Liver (tissue), 9 donors: ENCODE results near the gene ERMAP. TPM values are rescaled to one million over a fixed set of nuclear protein-coding genes. Genes with fewer than 3 reads are reported as not detected.

Experiments used
- DNase-seq: peaks from one replicate; pipeline ENCODE4 v3.0.0-alpha.2; 2017; ENCODE audit warnings: low spot score
- H3K27ac ChIP-seq, 2 donors: one replicate each; pipeline ENCODE4 v1.7.0; 2013; ENCODE audit warnings: inconsistent platforms in 2 of 2, low read length in 2 of 2, control low read depth in 1 of 2, low read depth in 1 of 2, mild to moderate bottlenecking in 1 of 2
- H3K27me3 ChIP-seq, 4 donors: one replicate each; pipeline versions ENCODE4 v1.6.1 to v1.7.0; 2013; ENCODE audit warnings: low read length in 3 of 4, inconsistent platforms in 1 of 4, mild to moderate bottlenecking in 1 of 4, moderate library complexity in 1 of 4; ENCODE audit not compliant: control insufficient read depth in 4 of 4, insufficient read depth in 4 of 4
- H3K36me3 ChIP-seq, 4 donors: one replicate each; pipeline versions ENCODE4 v1.6.1 to v1.7.0; 2013; ENCODE audit warnings: low read length in 3 of 4, mild to moderate bottlenecking in 3 of 4, low read depth in 1 of 4, moderate library complexity in 1 of 4; ENCODE audit not compliant: control insufficient read depth in 4 of 4, insufficient read depth in 3 of 4
- H3K4me1 ChIP-seq, 4 donors: one replicate each; pipeline versions ENCODE4 v1.6.1 to v1.7.0; 2013; ENCODE audit warnings: low read length in 3 of 4, mild to moderate bottlenecking in 3 of 4, moderate library complexity in 1 of 4; ENCODE audit not compliant: control insufficient read depth in 4 of 4, insufficient read depth in 4 of 4
- H3K4me3 ChIP-seq, 3 donors: one replicate each; pipeline versions ENCODE4 v1.6.1 to v1.7.0; 2013; ENCODE audit warnings: low read length in 3 of 3, control low read depth in 1 of 3, low read depth in 1 of 3, mild to moderate bottlenecking in 1 of 3
- H3K9ac ChIP-seq, 2 donors: one replicate each; pipeline ENCODE4 v1.7.0; 2013; ENCODE audit warnings: low read length in 2 of 2, mild to moderate bottlenecking in 2 of 2, moderate library complexity in 2 of 2, control low read depth in 1 of 2, low read depth in 1 of 2
- H3K9me3 ChIP-seq, 4 donors: one replicate each; pipeline versions ENCODE4 v1.6.1 to v1.7.0; 2013; ENCODE audit warnings: low read length in 3 of 4; ENCODE audit not compliant: control insufficient read depth in 4 of 4
- EGR1 ChIP-seq, 2 donors: IDR thresholded peaks; 2 replicates each; pipeline ENCODE4 v1.6.1; 2016 to 2018; ENCODE audit warnings: antibody characterized with exemption in 2 of 2, low read depth in 2 of 2
- FOXA1 ChIP-seq: IDR thresholded peaks from 2 replicates; pipeline ENCODE4 v1.6.1; 2016; ENCODE audit warnings: antibody characterized with exemption
- FOXA2 ChIP-seq: IDR thresholded peaks from 2 replicates; pipeline ENCODE4 v1.6.1; 2016; ENCODE audit warnings: antibody characterized with exemption
- GABPA ChIP-seq, 2 donors: IDR thresholded peaks in 1 of 2; conservative IDR thresholded peaks in 1 of 2; 2 replicates each; pipeline ENCODE4 v1.6.1; 2016; ENCODE audit warnings: antibody characterized with exemption in 2 of 2, mild to moderate bottlenecking in 1 of 2, moderate library complexity in 1 of 2
- HNF4A ChIP-seq, 2 donors: conservative IDR thresholded peaks; 2 replicates each; pipeline ENCODE4 v1.6.1; 2016; ENCODE audit warnings: antibody characterized with exemption in 2 of 2, mild to moderate bottlenecking in 2 of 2
- HNF4G ChIP-seq: IDR thresholded peaks from 2 replicates; pipeline ENCODE4 v1.6.1; 2016; ENCODE audit warnings: antibody characterized with exemption
- JUND ChIP-seq, 2 donors: IDR thresholded peaks; 2 replicates each; pipeline ENCODE4 v1.6.1; 2016; ENCODE audit warnings: antibody characterized with exemption in 2 of 2
- NR2F2 ChIP-seq: IDR thresholded peaks from 2 replicates; pipeline ENCODE4 v1.6.1; 2016; ENCODE audit warnings: antibody characterized with exemption
- RXRA ChIP-seq, 2 donors: IDR thresholded peaks; 2 replicates each; pipeline ENCODE4 v1.6.1; 2017 to 2018; ENCODE audit warnings: antibody characterized with exemption in 2 of 2, mild to moderate bottlenecking in 1 of 2
- SP1 ChIP-seq: IDR thresholded peaks from 2 replicates; pipeline ENCODE4 v1.6.1; 2018; ENCODE audit warnings: antibody characterized with exemption, mild to moderate bottlenecking
- YY1 ChIP-seq: IDR thresholded peaks from 2 replicates; pipeline ENCODE4 v1.6.1; 2016; ENCODE audit warnings: antibody characterized with exemption, mild to moderate bottlenecking
- WGBS: extraction: QIAGEN DNeasy Blood & Tissue Kit; methylation state at CpG from one replicate; pipeline ENCODE4 v1.1.7; 2013; 5-methylcytosine and 5-hydroxymethylcytosine counted together
- polyA plus RNA-seq, 2 donors: library from polyadenylated mRNA; stranded (reverse) in 1 of 2; unstranded in 1 of 2; fragments of 200-250 nt in 1 of 2; fragments of >200 nt in 1 of 2; fragmentation: Nextera tagmentation in 1 of 2; extraction: Ambion mirVana in 1 of 2; gene quantifications; one replicate each; pipeline versions ENCODE4 v1.2.1 to v1.2.3, GENCODE V29; 2013 to 2015
- total RNA-seq, 2 donors: library from RNA; depleted of rRNA; stranded (reverse); fragments of >200 nt; gene quantifications; one replicate each; pipeline ENCODE4 v1.2.3, GENCODE V29; 2014
- TF ChIP-seq, protein P1 (sequence below): IDR thresholded peaks from 2 replicates; pipeline ENCODE4 v1.6.1; 2016; ENCODE audit warnings: antibody characterized with exemption, mild to moderate bottlenecking
- TF ChIP-seq, protein P2 (sequence below): IDR thresholded peaks from 2 replicates; pipeline ENCODE4 v1.6.1; 2016; ENCODE audit warnings: antibody characterized with exemption
- TF ChIP-seq, protein P3 (sequence below): IDR thresholded peaks from 2 replicates; pipeline ENCODE4 v1.6.1; 2016; ENCODE audit warnings: antibody characterized with exemption
- TF ChIP-seq, protein P4 (sequence below): fragments of 150-350 bp; IDR thresholded peaks from 2 replicates; pipeline ENCODE4 v1.5.1; 2017; ENCODE audit warnings: improper control_type of control experiment, low read depth, low read length; ENCODE audit not compliant: missing input control
- TF ChIP-seq, protein P5 (sequence below): IDR thresholded peaks from 2 replicates; pipeline ENCODE4 v1.6.1; 2016; ENCODE audit warnings: antibody characterized with exemption
- donor health status: healthy.
- donor health status: healthy.
- donor health status: healthy.
- donor health status: healthy.
- donor health status: healthy.

The ERMAP gene
- total and polyA plus RNA-seq, 4 donors = 3.9 to 96.9 (median 9.0) TPM

DNA sequence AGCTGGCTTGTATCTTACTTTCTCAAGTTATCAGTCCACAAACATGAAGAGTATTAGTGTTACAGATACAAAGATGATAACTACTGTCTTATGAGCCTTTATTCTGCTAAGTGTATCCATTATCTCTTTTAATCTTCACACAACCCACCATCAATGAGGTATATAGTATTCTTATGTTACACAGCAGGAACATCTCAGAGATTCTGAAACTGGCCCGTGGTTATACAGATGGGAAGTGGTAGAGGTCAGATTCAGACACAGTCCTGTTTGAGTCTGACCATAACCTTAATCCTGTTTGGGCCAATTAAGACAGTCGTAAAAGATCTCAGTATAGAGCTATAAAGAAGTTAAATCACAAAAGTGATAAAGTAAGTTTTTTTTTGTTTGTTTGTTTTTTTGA, 37.2 kb upstream of the ERMAP start:
- no peak for DNase-seq
- Histone ChIP-seq H3K27me3 (no peaks in the 10 kb centered on the region), H3K4me1 (peaks cover 0 to 11% (median 4%) of the 10 kb centered on the region in 4 donors), H3K36me3 (peaks cover 6 to 54% (median 23%) of the 10 kb centered on the region in 4 donors), H3K9me3 (no peaks in the 10 kb centered on the region), H3K27ac (no peak overlapping the region), H3K4me3 (no peak overlapping the region), H3K9ac (no peak overlapping the region)
- 87% methylated on average over 2 of the region's 2 CpGs for WGBS
- TF ChIP-seq NR2F2 (no peak), FOXA1 (no peak), HNF4A (conservative IDR thresholded peaks at IDR 0.05) (no peak), JUND (IDR thresholded peaks at IDR 0.05) (no peak), SP1 (no peak), FOXA2 (no peak), RXRA (IDR thresholded peaks at IDR 0.05) (no peak), GABPA (IDR thresholded peaks at IDR 0.05 in 1 of 2, conservative IDR thresholded peaks at IDR 0.05 in 1 of 2) (no peak), HNF4G (no peak)
- TF ChIP-seq, protein P1, sequence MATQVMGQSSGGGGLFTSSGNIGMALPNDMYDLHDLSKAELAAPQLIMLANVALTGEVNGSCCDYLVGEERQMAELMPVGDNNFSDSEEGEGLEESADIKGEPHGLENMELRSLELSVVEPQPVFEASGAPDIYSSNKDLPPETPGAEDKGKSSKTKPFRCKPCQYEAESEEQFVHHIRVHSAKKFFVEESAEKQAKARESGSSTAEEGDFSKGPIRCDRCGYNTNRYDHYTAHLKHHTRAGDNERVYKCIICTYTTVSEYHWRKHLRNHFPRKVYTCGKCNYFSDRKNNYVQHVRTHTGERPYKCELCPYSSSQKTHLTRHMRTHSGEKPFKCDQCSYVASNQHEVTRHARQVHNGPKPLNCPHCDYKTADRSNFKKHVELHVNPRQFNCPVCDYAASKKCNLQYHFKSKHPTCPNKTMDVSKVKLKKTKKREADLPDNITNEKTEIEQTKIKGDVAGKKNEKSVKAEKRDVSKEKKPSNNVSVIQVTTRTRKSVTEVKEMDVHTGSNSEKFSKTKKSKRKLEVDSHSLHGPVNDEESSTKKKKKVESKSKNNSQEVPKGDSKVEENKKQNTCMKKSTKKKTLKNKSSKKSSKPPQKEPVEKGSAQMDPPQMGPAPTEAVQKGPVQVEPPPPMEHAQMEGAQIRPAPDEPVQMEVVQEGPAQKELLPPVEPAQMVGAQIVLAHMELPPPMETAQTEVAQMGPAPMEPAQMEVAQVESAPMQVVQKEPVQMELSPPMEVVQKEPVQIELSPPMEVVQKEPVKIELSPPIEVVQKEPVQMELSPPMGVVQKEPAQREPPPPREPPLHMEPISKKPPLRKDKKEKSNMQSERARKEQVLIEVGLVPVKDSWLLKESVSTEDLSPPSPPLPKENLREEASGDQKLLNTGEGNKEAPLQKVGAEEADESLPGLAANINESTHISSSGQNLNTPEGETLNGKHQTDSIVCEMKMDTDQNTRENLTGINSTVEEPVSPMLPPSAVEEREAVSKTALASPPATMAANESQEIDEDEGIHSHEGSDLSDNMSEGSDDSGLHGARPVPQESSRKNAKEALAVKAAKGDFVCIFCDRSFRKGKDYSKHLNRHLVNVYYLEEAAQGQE = no peak
- TF ChIP-seq, protein P2, sequence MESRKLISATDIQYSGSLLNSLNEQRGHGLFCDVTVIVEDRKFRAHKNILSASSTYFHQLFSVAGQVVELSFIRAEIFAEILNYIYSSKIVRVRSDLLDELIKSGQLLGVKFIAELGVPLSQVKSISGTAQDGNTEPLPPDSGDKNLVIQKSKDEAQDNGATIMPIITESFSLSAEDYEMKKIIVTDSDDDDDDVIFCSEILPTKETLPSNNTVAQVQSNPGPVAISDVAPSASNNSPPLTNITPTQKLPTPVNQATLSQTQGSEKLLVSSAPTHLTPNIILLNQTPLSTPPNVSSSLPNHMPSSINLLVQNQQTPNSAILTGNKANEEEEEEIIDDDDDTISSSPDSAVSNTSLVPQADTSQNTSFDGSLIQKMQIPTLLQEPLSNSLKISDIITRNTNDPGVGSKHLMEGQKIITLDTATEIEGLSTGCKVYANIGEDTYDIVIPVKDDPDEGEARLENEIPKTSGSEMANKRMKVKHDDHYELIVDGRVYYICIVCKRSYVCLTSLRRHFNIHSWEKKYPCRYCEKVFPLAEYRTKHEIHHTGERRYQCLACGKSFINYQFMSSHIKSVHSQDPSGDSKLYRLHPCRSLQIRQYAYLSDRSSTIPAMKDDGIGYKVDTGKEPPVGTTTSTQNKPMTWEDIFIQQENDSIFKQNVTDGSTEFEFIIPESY = no peak
- TF ChIP-seq, protein P3, sequence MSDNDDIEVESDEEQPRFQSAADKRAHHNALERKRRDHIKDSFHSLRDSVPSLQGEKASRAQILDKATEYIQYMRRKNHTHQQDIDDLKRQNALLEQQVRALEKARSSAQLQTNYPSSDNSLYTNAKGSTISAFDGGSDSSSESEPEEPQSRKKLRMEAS = no peak
- TF ChIP-seq, protein P4, sequence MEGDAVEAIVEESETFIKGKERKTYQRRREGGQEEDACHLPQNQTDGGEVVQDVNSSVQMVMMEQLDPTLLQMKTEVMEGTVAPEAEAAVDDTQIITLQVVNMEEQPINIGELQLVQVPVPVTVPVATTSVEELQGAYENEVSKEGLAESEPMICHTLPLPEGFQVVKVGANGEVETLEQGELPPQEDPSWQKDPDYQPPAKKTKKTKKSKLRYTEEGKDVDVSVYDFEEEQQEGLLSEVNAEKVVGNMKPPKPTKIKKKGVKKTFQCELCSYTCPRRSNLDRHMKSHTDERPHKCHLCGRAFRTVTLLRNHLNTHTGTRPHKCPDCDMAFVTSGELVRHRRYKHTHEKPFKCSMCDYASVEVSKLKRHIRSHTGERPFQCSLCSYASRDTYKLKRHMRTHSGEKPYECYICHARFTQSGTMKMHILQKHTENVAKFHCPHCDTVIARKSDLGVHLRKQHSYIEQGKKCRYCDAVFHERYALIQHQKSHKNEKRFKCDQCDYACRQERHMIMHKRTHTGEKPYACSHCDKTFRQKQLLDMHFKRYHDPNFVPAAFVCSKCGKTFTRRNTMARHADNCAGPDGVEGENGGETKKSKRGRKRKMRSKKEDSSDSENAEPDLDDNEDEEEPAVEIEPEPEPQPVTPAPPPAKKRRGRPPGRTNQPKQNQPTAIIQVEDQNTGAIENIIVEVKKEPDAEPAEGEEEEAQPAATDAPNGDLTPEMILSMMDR = no peak
- TF ChIP-seq, protein P5, sequence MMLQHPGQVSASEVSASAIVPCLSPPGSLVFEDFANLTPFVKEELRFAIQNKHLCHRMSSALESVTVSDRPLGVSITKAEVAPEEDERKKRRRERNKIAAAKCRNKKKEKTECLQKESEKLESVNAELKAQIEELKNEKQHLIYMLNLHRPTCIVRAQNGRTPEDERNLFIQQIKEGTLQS = no peak

DNA sequence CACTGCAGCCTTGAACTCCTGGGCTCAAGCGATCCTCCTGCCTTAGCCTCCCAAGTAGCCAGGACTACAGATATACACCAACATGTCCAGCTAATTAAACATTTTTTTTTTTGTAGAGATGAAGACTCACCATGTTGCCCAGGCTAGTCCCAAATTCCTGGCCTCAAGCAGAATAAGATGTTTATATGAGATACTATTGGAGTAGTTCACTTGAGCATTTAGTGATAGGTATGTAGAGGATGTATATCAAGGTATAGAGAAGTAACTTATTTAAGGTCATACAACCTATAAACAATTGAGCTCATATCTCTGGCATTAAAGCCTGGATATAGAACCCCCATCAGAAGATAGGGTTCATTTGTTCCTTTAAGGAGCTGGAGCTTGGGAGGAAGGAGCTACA, 36.7 kb upstream of the ERMAP start:
- peaks cover 5 to 49% (median 23%) of the 10 kb centered on the region in 4 donors for H3K36me3 ChIP-seq
- H3K9ac ChIP-seq = no peak overlapping the region
- no peak for DNase-seq
- WGBS = 100% methylated on average over 1 of the region's 1 CpG
- H3K27me3 ChIP-seq = no peaks in the 10 kb centered on the region
- no peaks in the 10 kb centered on the region for H3K9me3 ChIP-seq
- H3K4me1 ChIP-seq = peaks cover 0 to 9% (median 7%) of the 10 kb centered on the region in 4 donors
- no peak overlapping the region for H3K4me3 ChIP-seq
- H3K27ac ChIP-seq = no peak overlapping the region
- TF ChIP-seq, protein P4 = no peak
- no peak for TF ChIP-seq EGR1 (IDR thresholded peaks at IDR 0.05; ENCODE audit: low read depth in 2 of 2)
- TF ChIP-seq SP1 = no peak
- TF ChIP-seq, protein P5 = no peak
- TF ChIP-seq RXRA (IDR thresholded peaks at IDR 0.05) = no peak
- TF ChIP-seq NR2F2 = no peak
- TF ChIP-seq, protein P2 = no peak
- TF ChIP-seq FOXA1 = no peak
- no peak for TF ChIP-seq YY1
- no peak for TF ChIP-seq GABPA (IDR thresholded peaks at IDR 0.05 in 1 of 2, conservative IDR thresholded peaks at IDR 0.05 in 1 of 2)
- no peak for TF ChIP-seq HNF4G
